BE2C (cell line): ENCODE measurements around the gene SMG6.

Source experiments
- DNase-seq: peaks from one replicate; pipeline ENCODE4 v3.0.0-alpha.2; 2020
- H3K27me3 ChIP-seq: fragments of 250-450 bp; sonication (Bioruptor Pico); 2 replicates; pipeline ENCODE4 v1.5.1; 2020; ENCODE audit warnings: mild to moderate bottlenecking
- H3K36me3 ChIP-seq: fragments of 250-450 bp; sonication (Bioruptor Pico); 2 replicates; pipeline ENCODE4 v1.5.1; 2020; ENCODE audit warnings: mild to moderate bottlenecking
- H3K4me1 ChIP-seq: fragments of 250-450 bp; sonication (Bioruptor Pico); 2 replicates; pipeline ENCODE4 v1.5.1; 2020
- H3K4me3 ChIP-seq: 2 replicates; pipeline ENCODE4 v1.5.1; 2011; ENCODE audit warnings: low read depth, low read length
- H3K9me3 ChIP-seq: fragments of 250-450 bp; sonication (Bioruptor Pico); 2 replicates; pipeline ENCODE4 v1.5.1; 2020
- TF ChIP-seq, protein P1 (sequence below): IDR thresholded peaks from 2 replicates; pipeline ENCODE4 v1.5.1; 2012; ENCODE audit warnings: mild to moderate bottlenecking, low read depth, low read length

The SMG6 gene

DNA sequence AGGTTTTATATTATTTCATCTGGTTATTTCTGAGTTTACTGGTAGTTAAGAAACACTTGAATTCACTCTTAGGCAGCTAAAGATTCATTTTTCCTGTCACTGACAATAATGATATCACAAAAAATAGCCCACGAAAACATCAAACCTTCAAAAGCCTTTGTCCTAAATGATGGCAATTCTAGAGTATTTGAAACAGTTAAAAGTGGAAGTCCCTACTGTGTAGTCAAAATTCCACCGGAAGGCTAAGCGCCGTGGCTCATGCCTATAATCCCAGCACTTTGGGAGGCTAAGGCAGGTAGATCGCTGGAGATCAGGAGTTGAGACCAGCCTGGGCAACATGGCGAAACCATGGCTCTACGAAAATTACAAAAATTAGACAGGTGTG, 145.2 kb downstream of the SMG6 start:
- no peaks in the 10 kb centered on the region for H3K36me3 ChIP-seq
- TF ChIP-seq, protein P1, sequence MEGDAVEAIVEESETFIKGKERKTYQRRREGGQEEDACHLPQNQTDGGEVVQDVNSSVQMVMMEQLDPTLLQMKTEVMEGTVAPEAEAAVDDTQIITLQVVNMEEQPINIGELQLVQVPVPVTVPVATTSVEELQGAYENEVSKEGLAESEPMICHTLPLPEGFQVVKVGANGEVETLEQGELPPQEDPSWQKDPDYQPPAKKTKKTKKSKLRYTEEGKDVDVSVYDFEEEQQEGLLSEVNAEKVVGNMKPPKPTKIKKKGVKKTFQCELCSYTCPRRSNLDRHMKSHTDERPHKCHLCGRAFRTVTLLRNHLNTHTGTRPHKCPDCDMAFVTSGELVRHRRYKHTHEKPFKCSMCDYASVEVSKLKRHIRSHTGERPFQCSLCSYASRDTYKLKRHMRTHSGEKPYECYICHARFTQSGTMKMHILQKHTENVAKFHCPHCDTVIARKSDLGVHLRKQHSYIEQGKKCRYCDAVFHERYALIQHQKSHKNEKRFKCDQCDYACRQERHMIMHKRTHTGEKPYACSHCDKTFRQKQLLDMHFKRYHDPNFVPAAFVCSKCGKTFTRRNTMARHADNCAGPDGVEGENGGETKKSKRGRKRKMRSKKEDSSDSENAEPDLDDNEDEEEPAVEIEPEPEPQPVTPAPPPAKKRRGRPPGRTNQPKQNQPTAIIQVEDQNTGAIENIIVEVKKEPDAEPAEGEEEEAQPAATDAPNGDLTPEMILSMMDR, result no peak
- DNase-seq, result no peak

DNA sequence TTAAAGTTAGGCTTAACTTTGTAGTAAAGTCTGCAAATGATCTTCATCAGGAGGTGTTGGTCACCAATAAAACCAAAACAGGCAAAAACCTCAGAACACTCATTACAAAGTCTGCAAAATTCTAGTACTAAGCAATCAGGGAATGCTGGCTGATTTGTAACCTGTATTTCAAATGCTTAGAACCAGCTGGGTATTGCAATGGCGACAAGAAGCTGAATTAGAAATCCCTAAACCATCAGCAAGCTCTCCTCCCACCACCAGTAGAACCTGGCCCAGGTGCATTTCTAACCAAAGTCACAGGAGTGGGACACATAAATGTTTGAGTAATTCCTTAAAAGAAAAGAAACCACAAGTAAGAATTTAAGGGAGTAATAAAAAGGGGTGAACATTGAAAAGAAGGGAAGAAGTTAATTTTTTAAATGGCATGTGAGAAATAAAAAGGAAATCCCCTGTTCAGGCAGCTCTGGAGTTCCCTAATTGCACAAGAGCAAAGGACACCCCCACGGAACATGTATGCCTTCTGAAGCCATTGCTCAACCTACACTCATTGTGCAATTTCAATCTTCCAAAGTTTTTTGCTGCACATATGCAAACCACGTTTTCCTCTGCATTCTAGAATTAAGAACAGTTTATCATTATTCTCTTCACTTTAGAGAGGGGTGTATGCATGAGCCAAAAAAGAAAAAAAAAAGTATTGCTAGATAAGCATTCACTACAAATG, 145.8 kb downstream of the SMG6 start:
- Histone ChIP-seq H3K4me3 (no peak overlapping the region), H3K9me3 (no peaks in the 10 kb centered on the region), H3K27me3 (no peaks in the 10 kb centered on the region), H3K4me1 (no peaks in the 10 kb centered on the region), H3K36me3 (no peaks in the 10 kb centered on the region)
- TF ChIP-seq, protein P1, result no peak
- DNase-seq, result no peak

More for the DNA sequence above, 145.2 kb downstream of the SMG6 start:
- Histone ChIP-seq H3K27me3 (no peaks in the 10 kb centered on the region), H3K9me3 (no peaks in the 10 kb centered on the region), H3K4me1 (no peaks in the 10 kb centered on the region), H3K4me3 (no peak overlapping the region)

DNA sequence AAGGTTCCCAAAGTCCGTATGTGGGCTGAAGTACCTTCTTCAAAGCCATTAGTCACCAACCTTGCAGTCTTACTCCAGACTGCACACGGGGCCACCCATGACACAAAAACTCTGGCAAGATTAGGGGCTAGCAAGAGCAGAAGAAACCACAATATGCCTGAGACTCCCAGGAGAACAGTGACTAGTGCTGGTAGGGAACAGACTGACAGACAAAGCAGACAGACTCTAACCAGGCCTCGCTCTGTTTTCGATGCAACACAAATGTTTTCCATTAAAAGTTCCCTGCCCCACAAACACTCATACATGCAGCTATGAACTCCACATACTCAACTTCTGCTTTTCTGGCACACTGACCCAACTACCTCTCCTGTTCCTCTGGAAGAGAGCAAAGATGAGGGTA, 146.5 kb downstream of the SMG6 start:
- DNase-seq, result no peak
- H3K27me3 ChIP-seq, result no peaks in the 10 kb centered on the region
- no peaks in the 10 kb centered on the region for H3K9me3 ChIP-seq
- no peaks in the 10 kb centered on the region for H3K4me1 ChIP-seq
- TF ChIP-seq, protein P1, result no peak
- no peaks in the 10 kb centered on the region for H3K36me3 ChIP-seq
- H3K4me3 ChIP-seq, result no peak overlapping the region

DNA sequence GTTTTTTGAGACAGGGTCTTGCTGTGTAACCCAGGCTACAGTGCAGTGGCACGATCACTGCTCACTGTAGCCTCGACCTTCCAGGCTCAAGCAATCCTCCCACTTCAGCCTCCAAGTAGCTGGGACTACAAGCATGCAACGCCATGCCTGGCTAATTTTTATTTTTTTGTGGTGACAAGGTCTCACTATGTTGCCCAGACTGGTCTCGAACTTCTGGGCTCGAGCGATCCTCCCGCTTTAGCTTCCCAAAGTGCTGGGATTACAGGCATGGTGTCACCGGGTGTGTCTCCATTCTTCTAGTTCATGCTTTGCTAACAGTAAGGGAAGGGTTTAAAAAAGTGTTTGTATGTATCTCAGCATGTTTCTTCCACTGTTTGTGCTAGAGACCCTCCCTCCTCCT, 146.9 kb downstream of the SMG6 start:
- H3K36me3 ChIP-seq, result no peaks in the 10 kb centered on the region
- TF ChIP-seq, protein P1, result no peak
- no peak overlapping the region for H3K4me3 ChIP-seq
- H3K27me3 ChIP-seq, result no peaks in the 10 kb centered on the region
- no peaks in the 10 kb centered on the region for H3K9me3 ChIP-seq
- DNase-seq, result no peak
- H3K4me1 ChIP-seq, result no peaks in the 10 kb centered on the region

DNA sequence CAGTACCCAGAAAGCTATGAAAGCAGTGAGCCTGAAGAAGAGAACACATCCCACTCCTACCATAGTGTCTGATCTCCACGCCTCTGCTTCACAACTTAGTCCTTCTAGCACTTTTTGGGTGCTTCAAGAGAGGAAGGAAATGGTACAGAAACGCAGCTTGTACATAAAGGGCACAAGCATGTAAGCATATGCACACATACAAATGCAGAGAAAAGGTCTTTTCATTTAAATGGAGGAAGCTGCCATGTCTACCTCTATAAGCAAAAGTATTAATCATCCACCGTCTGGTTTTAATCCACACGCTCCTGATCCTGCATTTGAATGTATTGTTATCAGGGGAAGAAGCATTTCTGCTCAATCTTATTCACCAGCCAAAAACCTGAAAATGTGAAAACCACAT, 148.0 kb downstream of the SMG6 start:
- H3K4me1 ChIP-seq, result no peaks in the 10 kb centered on the region
- H3K36me3 ChIP-seq, result no peaks in the 10 kb centered on the region
- H3K4me3 ChIP-seq, result no peak overlapping the region
- H3K9me3 ChIP-seq, result no peaks in the 10 kb centered on the region
- TF ChIP-seq, protein P1, result no peak
- no peak for DNase-seq
- H3K27me3 ChIP-seq, result no peaks in the 10 kb centered on the region

DNA sequence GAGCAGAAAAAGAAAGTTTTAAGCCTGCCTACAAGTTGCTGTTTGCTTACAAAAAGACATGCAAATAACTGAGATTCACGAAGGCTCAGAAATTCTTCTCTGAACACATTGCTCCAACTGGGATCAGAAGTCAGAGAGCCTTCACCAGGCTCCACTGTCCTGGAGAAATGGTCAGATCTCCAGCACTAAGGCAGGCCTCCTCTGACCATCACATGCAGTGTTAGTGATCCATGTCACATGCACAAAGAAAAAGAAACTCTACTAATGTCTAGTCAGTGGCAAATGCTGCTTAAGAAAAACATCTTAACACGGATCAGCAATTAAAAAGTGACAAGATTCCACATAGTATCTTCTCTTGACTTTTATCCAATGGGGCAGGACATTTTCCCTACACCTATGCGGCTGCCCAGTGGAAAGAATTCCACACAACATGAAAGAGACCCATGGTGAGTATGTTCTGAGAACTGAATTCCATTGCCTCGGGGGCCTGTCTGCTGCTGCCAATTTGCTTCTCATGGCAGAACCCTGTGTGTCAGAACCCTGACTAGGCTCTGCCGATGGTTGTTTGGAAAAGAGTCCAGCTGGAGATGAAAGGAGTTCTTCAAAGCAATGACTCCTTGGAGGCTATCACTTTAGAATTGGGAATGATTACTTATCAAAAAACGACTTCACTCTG, 152.1 kb downstream of the SMG6 start:
- TF ChIP-seq, protein P1, result no peak
- Histone ChIP-seq H3K4me3 (no peak overlapping the region), H3K27me3 (no peaks in the 10 kb centered on the region), H3K9me3 (no peaks in the 10 kb centered on the region), H3K36me3 (no peaks in the 10 kb centered on the region), H3K4me1 (no peaks in the 10 kb centered on the region)
- no peak for DNase-seq
